Measurements from ENCODE around the gene LSP1.
"Not testable (repeated sequence)": the region's sequence is repeated elsewhere in the genome, so short reads cannot be mapped to it uniquely, and the experiment has no call there.

LSP1 gene, protein sequence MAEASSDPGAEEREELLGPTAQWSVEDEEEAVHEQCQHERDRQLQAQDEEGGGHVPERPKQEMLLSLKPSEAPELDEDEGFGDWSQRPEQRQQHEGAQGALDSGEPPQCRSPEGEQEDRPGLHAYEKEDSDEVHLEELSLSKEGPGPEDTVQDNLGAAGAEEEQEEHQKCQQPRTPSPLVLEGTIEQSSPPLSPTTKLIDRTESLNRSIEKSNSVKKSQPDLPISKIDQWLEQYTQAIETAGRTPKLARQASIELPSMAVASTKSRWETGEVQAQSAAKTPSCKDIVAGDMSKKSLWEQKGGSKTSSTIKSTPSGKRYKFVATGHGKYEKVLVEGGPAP

DNA sequence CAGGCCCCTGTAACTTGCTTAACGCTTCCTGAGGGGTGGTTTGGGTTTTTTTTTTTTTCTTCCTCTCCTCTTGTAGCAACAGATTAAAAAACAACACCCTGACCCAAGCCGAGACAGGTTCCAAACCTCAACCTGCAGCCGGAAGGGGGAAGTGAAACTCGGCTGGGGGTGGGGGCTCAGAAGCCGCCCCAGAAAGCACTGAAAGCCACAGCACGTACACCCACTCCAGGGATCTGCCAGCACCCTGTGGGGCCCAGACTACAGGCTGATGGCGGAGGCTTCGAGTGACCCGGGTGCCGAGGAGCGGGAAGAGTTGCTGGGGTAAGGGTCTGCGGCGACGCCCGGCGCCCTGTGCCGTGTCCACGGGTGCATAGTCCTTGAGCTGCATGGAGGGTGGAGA, at the start of gene LSP1:
Gene LSP1 (plus strand): TSS at position 208 of the 400 bp plus-strand sequence. CDS start 61 bp downstream, at position 269.
- peak; percentile 88 for DNase-seq

DNA sequence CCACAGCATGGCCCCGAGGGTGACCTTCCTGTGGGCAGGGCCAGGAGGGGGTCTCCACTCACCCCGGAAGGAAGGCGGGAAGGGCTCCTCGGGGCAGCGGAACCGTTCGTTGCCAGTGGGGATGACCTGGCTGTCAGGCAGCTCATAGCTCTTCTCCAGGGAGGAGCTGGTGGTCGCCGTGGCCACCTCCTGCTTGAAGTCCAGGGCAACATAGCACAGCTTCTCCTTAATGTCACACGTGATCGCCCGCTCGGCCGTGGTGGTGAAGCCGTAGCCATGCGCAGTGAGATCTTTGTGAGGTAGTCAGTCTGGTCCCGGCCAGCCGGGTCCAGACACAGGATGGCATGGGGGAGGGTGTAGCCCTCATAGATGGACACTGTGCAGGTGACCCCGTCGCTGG, 49.6 kb upstream of the LSP1 start:
- no peak for DNase-seq

DNA sequence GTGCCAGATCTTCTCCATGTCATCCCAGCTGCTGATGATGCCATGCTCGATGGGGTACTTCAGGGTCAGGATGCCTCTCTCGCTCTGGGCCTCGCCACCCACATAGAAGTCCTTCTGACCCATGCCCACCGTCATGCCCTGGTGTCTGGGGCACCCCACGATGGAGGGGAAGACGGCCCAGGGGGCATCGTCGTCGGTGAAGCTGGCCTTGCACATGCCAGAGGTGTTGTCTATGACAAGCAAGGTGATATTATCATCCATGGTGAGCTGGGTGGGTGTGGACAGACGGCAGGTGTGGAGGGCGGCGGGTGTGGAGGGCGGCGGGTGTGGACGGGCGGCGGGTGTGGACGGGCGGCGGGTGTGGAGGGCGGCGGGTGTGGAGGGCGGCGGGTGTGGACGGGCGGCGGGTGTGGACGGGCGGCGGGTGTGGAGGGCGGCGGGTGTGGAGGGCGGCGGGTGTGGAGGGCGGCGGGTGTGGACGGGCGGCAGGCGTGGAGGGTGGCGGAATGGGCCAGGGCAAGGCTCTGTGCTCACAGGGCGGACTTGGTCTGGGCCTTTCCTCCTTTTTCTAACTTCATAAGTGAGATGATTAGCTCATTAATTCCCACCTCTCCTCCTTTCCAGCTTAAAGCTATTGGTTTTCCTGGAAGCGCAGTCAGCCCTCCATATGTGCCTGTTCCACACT, 48.9 kb upstream of the LSP1 start:
- DNase-seq: not testable (repeated sequence)

DNA sequence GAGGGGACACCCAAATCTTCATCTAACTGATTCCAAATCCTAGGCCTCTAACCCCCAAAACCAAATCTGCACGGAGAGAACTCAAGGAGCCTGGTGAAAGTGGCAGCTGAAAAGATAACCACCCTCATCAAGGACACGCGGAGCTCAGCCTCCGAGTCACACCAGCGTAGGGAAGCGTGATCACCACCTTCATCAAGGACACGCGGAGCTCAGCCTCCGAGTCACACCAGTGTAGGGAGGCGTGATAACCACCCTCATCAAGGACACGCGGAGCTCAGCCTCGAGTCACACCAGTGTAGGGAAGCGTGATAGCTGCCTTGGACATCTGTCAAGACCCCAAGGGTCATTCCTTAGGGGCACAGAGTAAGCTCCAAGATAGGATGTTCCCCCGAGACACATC, 47.4 kb upstream of the LSP1 start:
- no peak for DNase-seq

DNA sequence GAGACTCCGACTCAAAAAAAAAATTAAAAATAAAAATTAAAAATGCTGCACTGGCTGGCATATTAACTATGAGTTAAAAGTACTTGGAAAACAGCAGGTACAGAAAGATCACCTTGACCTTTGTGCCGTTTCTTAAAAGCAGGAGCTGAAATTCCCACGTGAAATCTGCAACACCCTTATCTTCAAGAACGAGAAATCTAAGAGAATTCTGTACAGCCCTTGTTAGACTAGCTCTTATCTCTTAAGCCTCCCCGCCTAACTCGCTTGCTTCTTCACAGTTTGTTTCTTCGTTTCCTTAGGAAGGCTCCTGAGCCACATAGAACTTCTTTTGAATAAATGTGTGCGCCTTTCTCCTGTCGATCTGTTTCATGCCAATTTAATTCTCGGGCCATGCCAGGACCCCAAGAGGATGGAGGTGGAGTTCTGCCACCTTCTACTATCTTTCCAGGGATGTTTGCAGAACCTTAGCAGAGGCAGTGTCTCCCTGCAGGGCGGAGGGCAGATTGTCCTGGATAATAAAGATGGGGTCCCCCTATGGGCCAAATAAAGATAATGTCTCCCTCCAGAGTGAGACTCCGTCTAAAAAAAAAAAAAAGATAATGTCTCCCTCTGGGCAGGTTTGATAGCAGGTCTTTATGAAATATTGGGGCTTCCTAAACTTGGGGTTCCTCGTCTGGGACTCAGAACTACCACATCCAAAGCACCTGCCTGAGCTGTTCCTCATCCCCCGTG, 45.5 kb upstream of the LSP1 start:
- no peak for DNase-seq

DNA sequence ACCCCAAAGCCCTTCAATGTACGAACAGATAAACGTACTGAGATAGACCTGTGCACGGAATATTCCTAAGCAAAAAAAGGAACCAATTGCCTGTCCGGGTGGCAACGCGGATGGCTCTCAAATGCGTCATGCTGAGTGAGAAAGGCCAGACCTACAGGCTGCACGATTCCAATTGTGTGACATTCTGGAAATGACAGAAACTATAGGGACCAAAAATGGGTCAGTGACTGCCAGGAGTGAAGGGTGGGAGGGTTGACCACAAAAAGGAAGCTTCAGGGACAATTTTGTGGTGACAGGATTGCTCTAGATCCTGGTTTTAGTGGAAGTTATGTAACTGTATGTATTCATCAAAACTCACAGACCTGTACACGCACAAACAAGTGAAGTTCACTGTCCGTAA, 42.1 kb upstream of the LSP1 start:
- peak; percentile 11 for DNase-seq

DNA sequence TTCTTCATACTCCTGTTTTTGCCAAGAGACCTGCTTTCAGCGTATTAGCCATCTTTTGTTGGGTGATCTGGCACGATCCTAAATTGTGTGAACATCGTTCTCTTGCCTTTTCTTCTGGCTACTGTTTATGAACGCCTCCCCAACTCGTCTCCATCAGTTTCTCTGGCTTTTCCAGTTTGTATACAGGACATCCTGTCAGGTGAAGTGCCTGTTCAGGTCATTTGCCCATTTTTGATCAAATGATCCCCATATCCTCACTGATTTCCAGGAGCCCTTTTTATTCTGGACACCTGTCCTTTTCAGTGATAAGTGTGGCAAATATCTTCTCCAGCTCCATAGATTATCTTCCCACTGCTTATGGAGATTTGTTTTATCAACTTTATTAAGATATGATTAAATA, 40.6 kb upstream of the LSP1 start:
- DNase-seq: no peak

DNA sequence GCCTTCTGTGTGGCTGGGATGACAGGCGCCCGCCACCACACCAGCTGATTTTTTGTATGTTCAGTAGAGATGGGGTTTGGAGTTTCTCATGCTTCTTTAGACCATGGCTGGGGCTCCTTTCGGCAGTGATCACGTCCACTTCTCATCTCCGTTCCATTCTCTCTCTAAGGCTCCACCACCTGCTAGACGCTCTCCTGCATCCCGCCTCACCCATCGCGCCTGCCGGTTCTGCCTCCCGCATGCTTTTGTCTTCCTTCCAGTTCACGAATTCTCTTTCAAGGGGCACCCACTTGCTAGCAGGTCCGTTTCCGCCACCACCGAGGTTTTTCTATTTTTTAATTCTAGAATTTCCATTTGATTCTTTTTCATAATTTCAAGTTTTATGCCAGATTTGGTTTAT, 40.1 kb upstream of the LSP1 start:
- DNase-seq: no peak

DNA sequence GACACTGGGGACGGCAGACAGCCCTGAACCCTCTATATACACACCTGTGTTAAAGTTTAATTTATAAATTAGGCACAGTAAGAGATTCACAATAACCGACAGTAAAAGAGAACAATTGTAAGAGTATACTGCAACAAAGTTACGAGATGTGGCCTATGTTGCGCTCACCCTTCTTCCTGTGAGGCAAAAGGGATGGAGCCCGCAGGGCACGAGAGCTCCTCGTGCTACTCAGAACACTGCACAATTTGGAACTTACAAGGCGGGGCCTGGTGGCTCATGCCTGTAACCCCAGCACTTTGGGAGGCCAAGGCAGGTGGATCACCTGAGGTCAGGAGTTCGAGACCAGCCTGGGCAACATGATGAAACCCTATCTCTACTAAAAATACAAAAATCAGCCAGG, 39.5 kb upstream of the LSP1 start:
- DNase-seq: not testable (repeated sequence)

DNA sequence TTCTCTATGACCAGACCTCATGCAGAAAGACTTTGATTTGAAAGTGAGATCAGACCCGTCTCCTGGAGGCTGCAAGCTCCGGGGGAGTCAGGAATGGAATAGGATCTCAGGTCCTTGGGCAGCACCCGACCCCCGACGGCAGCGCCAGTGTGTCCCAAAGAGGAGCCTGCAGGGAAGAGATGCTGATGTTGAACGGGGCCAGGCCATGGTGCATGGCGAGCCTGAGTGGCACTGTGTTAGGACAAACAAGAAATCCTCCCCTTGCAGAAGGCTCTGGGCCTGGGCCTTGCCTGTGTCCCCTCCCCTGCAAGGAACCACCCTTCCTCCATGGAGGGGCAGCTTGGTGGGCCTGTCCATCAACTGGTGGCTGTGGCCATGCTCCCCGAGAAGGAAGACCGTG, 38.2 kb upstream of the LSP1 start:
- DNase-seq: no peak

DNA sequence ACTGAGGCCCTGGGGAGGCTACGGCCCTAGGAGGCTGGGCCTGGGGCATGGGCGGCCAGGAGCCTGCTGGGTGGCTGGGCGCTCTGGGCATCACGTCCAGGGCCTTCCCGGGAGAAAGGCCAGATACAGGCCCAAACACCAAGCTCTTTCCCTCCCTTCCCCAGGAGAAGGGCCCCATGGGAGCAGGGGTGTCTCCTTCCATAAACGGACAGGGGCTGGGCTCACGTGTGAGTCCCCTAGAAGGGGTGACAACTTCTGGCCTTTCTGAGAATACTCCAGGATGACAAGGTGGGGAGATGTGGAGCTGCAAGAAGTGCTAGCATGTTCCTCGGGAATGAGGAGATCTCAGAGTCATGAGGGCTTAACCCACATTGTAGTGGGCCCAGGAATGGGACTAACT, 37.6 kb upstream of the LSP1 start:
- no peak for DNase-seq

DNA sequence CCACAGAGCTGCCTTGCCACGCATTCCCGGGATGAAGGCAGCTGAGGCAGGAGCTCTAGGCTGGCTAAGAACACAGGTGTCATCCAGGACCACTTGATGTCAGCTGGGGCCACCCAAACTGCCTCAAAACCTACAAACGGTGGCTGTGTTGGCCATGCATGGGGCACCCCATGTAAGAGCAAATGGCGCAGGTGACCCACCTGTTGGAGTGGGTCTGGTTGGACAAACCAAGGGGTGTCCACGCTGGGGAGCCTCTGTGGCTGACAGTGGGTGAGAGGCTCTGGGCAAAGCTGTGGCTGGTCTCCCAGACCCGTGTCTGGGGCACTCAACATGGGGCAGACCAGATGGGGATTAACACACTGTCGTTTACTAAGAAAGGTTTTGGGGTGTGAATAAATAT, 37.1 kb upstream of the LSP1 start:
- no peak for DNase-seq

DNA sequence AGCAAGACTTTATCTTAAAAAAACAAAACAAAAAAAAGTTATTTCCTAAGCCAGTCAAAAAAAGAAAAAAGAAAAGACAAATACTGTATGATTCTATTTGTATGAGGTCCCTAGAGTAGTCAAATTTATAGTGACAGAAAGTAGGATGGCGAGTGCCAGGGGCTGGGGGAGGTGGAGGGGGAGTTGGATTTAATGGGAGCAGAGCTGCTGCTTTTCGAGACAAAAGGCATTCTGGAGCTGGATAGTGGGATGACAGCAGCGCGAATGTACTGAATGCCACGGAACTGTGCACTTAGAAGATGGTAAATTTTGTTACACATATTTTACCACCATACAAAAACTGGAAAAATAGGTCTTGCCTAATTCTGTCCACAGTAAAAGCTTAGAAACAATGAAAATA, 35.9 kb upstream of the LSP1 start:
- DNase-seq: no peak

DNA sequence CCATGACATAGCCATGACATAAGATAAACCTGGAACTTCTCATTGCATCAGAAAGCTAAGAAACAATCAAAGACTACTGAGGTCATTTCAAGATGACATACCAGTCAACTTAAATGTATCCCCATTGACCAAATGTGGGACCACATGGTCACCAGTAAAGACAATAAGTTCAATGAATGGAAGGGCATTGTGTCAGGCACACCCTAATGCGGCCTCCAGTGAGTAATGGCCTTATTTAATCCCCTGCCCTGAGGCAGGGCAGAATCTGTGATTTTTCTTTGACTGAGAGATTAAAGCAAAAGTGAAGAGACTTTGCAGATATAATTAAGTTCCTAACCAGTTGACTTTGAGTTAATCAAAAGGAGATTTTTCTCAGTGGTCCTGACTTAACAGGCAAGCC, 35.4 kb upstream of the LSP1 start:
- no peak for DNase-seq

DNA sequence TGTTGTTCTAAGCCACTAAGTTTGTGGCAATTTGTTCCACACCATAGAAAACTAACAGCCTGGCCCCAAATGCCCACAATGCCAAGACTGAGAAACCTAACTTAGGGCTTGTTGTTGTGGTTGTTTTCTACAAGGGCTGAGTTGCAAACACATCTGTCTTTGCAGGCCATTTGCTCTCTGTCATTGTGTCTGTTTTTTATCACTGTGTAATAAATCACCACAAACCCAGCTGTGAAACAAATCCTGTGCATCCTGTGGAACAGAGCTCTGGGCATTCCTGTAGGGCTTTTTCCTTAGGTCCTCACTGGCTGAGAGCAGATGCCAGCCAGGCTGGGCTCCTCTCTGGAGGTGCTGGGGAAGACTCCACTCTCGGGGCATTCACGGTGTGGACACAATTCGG, 33.8 kb upstream of the LSP1 start:
- DNase-seq: no peak

DNA sequence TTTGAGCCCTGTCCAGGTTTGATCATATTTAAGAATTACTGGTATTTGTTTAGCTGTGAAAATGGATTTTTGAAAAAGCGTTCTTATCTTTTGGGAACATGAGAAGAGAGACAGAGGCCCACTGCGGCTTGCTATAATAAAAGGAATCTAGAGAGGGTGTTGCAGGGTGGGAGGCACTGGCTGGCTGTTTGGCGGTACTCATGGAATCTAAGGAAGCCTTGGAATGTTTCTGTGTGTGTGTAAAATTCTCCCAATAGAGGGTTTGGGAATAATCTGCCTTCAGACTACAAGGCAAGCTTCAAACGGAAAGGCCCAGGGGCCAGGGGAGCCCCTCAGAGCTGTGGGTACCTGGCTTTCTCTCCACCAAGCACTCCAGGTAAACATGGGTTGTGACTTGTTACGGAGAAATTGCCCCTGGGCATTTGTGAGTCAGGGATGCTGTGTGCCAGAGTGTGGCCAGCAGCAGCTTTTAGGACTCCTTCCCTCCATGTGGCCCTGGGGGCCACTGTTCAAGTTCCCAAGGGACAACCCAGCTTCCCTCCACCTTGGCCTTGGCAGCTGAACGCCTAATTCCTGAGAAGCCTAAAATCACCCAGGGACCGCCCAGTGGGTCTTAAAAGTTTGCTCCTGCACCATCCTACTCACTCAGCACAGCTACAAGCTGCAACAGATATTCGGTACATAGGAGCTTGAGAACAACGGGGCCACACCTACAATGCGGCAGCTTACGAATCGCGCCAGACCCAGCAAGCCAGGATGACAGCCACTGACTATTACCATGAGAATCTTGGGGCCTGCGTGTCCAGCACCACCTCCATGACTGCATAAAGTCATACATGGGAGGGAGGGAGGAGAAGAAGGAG, 32.2 kb upstream of the LSP1 start:
- DNase-seq: no peak

DNA sequence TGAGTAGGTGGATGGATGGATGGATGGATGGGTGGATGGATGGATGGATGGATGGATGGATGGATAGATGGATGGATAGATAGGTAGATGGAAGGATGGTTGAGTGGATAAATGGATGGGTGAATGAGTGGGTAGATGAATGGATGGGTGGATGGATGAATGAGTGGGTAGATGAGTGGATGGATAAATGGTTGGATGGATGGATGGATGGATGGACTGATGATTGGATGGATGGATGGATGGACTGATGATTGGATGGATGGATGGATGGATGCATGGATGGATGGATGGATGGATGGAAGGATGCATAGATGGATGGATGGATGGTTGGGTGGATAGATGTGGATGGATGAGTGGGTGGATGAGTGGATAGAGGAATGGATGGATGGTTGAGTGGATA, 31.3 kb upstream of the LSP1 start:
- DNase-seq: no peak

DNA sequence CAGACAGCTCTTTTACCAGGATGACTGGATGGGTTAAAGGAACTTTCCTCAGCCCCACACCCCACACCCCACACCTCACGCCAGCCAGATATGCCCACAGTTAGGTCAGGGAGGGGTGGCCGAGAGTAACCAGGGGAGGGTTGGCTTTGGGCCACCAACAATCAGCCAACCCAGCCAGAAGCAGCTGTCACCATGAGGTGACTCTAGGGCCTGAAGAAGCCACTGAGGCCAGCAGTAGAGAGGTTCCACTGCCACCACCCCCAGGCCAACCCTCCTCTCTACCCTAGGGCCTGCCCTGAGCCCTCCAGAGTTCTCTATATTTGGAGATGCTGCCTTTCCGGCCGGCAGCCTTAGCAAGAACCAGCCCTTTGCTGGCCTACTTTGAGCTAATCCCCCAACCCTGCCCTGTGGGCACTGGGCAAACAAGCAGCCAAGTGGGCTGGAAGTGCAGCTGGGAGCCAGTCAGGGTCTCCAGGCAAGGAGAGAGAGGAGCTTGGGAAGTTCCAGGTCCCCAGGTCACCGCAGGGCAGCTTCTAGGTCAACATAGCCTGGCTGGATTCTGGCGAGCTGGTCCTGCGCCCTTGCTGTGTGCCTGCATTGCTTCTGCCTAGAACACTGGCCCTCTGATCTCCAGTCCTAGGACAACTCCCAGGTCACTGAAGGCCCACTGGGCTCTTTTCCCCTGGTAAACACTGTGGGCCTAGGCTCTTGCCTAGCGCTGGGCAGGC, 30.1 kb upstream of the LSP1 start:
- no peak for DNase-seq

DNA sequence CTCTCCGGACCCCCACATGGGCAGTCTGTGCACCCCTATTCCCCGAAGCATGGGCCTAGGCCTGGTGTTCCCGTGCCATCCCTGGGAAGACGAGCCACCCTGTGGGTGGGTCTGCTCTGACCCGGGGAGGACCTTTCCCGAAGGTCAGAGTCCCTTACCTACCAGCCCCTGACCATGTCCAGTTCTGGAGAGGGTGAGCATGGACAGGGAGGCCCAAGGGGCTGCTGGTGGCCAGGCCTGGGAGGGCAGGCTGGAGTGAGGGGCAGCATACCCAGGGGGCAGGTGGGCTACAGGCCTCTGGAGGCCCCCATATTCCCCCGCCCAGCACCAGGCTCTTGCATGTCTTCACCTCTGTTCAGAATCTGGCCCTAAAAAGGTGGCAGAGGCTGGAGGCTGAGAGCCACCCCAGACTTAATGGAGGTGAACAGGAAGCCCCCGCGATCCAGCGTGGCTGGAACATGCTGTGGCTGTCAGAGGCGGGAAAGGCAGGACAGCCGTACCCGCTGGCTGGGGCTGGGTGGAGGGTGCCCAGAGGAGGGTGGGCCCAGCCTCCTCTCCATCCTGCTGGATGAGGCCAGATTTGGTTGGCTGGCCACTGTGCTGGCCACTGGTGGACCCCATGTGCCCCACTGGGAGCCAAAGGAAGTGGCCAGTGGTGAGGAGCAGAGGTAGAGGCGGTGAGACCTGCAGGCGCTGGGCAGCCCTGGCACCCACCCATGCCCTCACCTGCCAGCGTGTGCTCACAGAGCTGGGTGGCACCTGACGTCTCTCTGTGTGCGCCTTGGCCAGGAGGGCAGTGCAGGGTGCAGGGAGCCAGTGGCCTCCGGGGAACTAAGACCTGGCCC, 29.3 kb upstream of the LSP1 start:
- DNase-seq: no peak

DNA sequence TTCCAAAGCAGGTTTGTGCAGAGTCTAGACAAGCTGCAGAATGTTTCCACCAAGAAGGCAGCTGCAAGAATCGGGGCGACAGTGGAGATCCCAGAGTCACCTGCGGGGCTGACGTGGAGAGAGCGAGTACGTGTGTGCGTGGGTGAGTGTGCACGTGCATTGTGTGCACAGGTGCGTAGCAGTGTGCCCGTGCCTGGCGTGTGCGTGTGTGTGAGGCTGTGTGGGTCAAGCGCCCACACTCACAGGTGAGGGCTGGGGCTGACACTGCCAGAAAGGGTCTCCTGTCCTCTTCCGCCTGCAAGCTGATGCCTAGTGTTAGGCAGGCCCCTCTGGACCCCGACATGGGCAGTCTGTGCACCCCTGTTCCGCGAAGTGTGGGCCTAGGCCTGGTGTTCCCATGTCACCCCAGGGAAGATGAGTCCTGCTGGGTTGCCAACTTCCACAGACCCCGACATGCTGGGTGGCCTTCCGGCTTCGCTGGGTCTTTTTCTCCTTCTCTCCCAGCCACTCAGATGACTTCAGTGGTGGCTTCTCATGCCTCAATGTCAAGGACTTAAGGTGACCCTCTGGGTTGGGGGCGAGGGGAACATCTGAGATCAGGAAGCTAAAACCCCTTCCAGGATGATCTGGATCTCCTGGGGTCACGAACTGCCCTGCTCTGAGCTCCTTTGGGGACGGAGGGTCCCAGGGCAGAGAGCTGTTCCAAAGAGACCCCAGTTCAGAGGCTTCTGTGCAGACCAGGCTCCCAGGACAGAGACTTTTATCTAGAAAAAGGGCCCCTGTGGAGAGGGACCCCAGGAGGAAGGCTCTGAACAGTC, 28.5 kb upstream of the LSP1 start:
- DNase-seq: no peak

Measured in CD4-positive, alpha-beta T cell treated with Interferon gamma for 1 hour (primary cell).